ENCODE measurements around the gene SMAD6.

GRCh38 chr15:66738116-66738515, 36.1 kb downstream of the SMAD6 start:
- no peak for TF ChIP-seq CTCF (IDR thresholded peaks at IDR 0.05; ENCODE audit: low read length)
- TF ChIP-seq EZH2 (optimal IDR thresholded peaks at IDR 0.05; ENCODE audit: low read depth, low read length), result no peak

All from MM.1S (cell line).